Sigmoid colon (tissue), 4 donors: ENCODE data around the gene C1RL.

Experiments
- CTCF ChIP-seq, 4 experiments: fragments of 450-650 bp in 3 of 4; fragments of 200-600 bp in 1 of 4; IDR thresholded peaks; one replicate each; pipeline ENCODE4 v1.5.1; 2016 to 2019; ENCODE audit warnings: antibody characterized with exemption in 4 of 4, mild to moderate bottlenecking in 3 of 4, moderate library complexity in 2 of 4
- EP300 ChIP-seq, 4 donors: sonication (generic); formaldehyde crosslinking; IDR thresholded peaks; one replicate each; pipeline ENCODE4 v1.6.1; 2017; ENCODE audit warnings: antibody characterized with exemption in 4 of 4

DNA sequence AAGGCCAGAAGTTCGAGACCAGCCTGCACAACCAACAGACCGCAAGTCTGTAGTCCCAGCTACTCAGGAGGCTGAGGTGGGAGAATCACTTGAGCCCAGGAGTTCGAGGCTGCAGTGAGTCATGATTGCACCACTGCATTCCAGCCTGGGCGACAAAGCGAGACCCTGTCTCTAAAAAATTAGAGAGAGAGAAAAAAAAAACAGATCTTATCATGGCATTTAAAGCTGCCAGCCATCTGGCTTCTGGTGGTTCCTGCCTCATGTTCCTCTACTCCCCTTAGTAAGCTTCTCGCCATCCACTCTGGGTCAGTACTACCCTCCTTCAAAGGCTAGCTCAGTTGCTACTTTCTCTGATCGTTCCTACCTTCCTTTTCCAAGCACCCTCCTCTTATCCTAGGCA, 37.2 kb upstream of the C1RL start:
- TF ChIP-seq CTCF (IDR thresholded peaks at IDR 0.05), result no peak
- TF ChIP-seq EP300 (IDR thresholded peaks at IDR 0.05), result no peak
